ENCODE data around the gene ASPHD1.

ASPHD1 gene

GRCh38 chr16:29916979-29917378 is 16.7 kb downstream of the ASPHD1 start:
- Histone ChIP-seq H3K36me3 (ENCODE audit: control insufficient read depth, insufficient read depth, low read length) (peaks cover 8% of the 10 kb centered on the region), H3K27ac (ENCODE audit: insufficient read depth, low read depth, low read length, poor library complexity, severe bottlenecking) (no peak overlapping the region), H3K9me3 (ENCODE audit: control insufficient read depth, low read length) (no peaks in the 10 kb centered on the region), H3K4me1 (ENCODE audit: control insufficient read depth, insufficient read depth, low read length) (no peaks in the 10 kb centered on the region), H3K27me3 (ENCODE audit: control insufficient read depth, insufficient read depth, low read length, poor library complexity, severe bottlenecking) (no peaks in the 10 kb centered on the region), H3K4me3 (ENCODE audit: insufficient read depth, low read depth, low read length) (no peak overlapping the region)
- 91 to 94% methylated on average over 1 of the region's 1 CpG for WGBS, 2 experiments

- Histone ChIP-seq H3K27me3 (ENCODE audit: control insufficient read depth, insufficient read depth, low read length, poor library complexity, severe bottlenecking) (no peaks in the 10 kb centered on the region), H3K4me1 (ENCODE audit: control insufficient read depth, insufficient read depth, low read length) (no peaks in the 10 kb centered on the region), H3K27ac (ENCODE audit: insufficient read depth, low read depth, low read length, poor library complexity, severe bottlenecking) (no peak overlapping the region), H3K36me3 (ENCODE audit: control insufficient read depth, insufficient read depth, low read length) (peaks cover 8% of the 10 kb centered on the region), H3K9me3 (ENCODE audit: control insufficient read depth, low read length) (no peaks in the 10 kb centered on the region), H3K4me3 (ENCODE audit: insufficient read depth, low read depth, low read length) (no peak overlapping the region)
- WGBS, 2 experiments = 95 to 96% methylated on average over 6 of the region's 6 CpGs
These were observed 20.2 kb downstream of the ASPHD1 start for GRCh38 chr16:29920288-29921033.

- H3K9me3 ChIP-seq (ENCODE audit: control insufficient read depth, low read length) = no peaks in the 10 kb centered on the region
- H3K27ac ChIP-seq (ENCODE audit: insufficient read depth, low read depth, low read length, poor library complexity, severe bottlenecking) = no peak overlapping the region
- H3K27me3 ChIP-seq (ENCODE audit: control insufficient read depth, insufficient read depth, low read length, poor library complexity, severe bottlenecking) = no peaks in the 10 kb centered on the region
- peaks cover 8% of the 10 kb centered on the region for H3K36me3 ChIP-seq (ENCODE audit: control insufficient read depth, insufficient read depth, low read length)
- WGBS, 2 experiments = 93 to 98% methylated on average over 3 of the region's 3 CpGs
- no peaks in the 10 kb centered on the region for H3K4me1 ChIP-seq (ENCODE audit: control insufficient read depth, insufficient read depth, low read length)
- H3K4me3 ChIP-seq (ENCODE audit: insufficient read depth, low read depth, low read length) = no peak overlapping the region
These were observed 20.7 kb downstream of the ASPHD1 start for GRCh38 chr16:29921034-29921385.

GRCh38 chr16:29922326-29922725 is 22.0 kb downstream of the ASPHD1 start:
- H3K4me3 ChIP-seq (ENCODE audit: insufficient read depth, low read depth, low read length) = no peak overlapping the region
- 92 to 98% methylated on average over 2 of the region's 2 CpGs for WGBS, 2 experiments

GRCh38 chr16:29922986-29923501 is 22.8 kb downstream of the ASPHD1 start:
- peaks cover 8% of the 10 kb centered on the region for H3K36me3 ChIP-seq (ENCODE audit: control insufficient read depth, insufficient read depth, low read length)
- no peaks in the 10 kb centered on the region for H3K27me3 ChIP-seq (ENCODE audit: control insufficient read depth, insufficient read depth, low read length, poor library complexity, severe bottlenecking)
- H3K4me1 ChIP-seq (ENCODE audit: control insufficient read depth, insufficient read depth, low read length) = no peaks in the 10 kb centered on the region
- no peak overlapping the region for H3K4me3 ChIP-seq (ENCODE audit: insufficient read depth, low read depth, low read length)
- 96% methylated on average over 12 of the region's 12 CpGs for WGBS, 2 experiments
- no peak overlapping the region for H3K27ac ChIP-seq (ENCODE audit: insufficient read depth, low read depth, low read length, poor library complexity, severe bottlenecking)
- H3K9me3 ChIP-seq (ENCODE audit: control insufficient read depth, low read length) = no peaks in the 10 kb centered on the region

More at GRCh38 chr16:29922326-29922725, 22.0 kb downstream of the ASPHD1 start:
- Histone ChIP-seq H3K27me3 (ENCODE audit: control insufficient read depth, insufficient read depth, low read length, poor library complexity, severe bottlenecking) (no peaks in the 10 kb centered on the region), H3K36me3 (ENCODE audit: control insufficient read depth, insufficient read depth, low read length) (peaks cover 8% of the 10 kb centered on the region), H3K9me3 (ENCODE audit: control insufficient read depth, low read length) (no peaks in the 10 kb centered on the region), H3K27ac (ENCODE audit: insufficient read depth, low read depth, low read length, poor library complexity, severe bottlenecking) (no peak overlapping the region), H3K4me1 (ENCODE audit: control insufficient read depth, insufficient read depth, low read length) (no peaks in the 10 kb centered on the region)

- H3K27me3 ChIP-seq (ENCODE audit: control insufficient read depth, insufficient read depth, low read length, poor library complexity, severe bottlenecking) = no peaks in the 10 kb centered on the region
- H3K9me3 ChIP-seq (ENCODE audit: control insufficient read depth, low read length) = no peaks in the 10 kb centered on the region
- no peaks in the 10 kb centered on the region for H3K4me1 ChIP-seq (ENCODE audit: control insufficient read depth, insufficient read depth, low read length)
- H3K4me3 ChIP-seq (ENCODE audit: insufficient read depth, low read depth, low read length) = peak overlapping the region; percentile 81
- no peak overlapping the region for H3K27ac ChIP-seq (ENCODE audit: insufficient read depth, low read depth, low read length, poor library complexity, severe bottlenecking)
- no peaks in the 10 kb centered on the region for H3K36me3 ChIP-seq (ENCODE audit: control insufficient read depth, insufficient read depth, low read length)
- 10 to 12% methylated on average over 9 of the region's 9 CpGs for WGBS, 2 experiments
These were observed 24.9 kb downstream of the ASPHD1 start for GRCh38 chr16:29925105-29925756.

- Histone ChIP-seq H3K36me3 (ENCODE audit: control insufficient read depth, insufficient read depth, low read length) (no peaks in the 10 kb centered on the region), H3K4me3 (ENCODE audit: insufficient read depth, low read depth, low read length) (peak within 1 kb of the TSS; percentile 81), H3K9me3 (ENCODE audit: control insufficient read depth, low read length) (no peaks in the 10 kb centered on the region), H3K27me3 (ENCODE audit: control insufficient read depth, insufficient read depth, low read length, poor library complexity, severe bottlenecking) (no peaks in the 10 kb centered on the region), H3K27ac (ENCODE audit: insufficient read depth, low read depth, low read length, poor library complexity, severe bottlenecking) (peak within 1 kb of the TSS; percentile 80), H3K4me1 (ENCODE audit: control insufficient read depth, insufficient read depth, low read length) (no peaks in the 10 kb centered on the region)
- WGBS, 2 experiments = 0 to 1% methylated on average over 89 of the region's 89 CpGs
These were observed 25.8 kb downstream of the ASPHD1 start, which contains the start of gene KCTD13 for GRCh38 chr16:29925781-29926710. TSS of gene KCTD13 (minus strand) at chr16:29926226. CDS start at chr16:29926033, 193 bp downstream.

GRCh38 chr16:29926711-29927052 is 26.4 kb downstream of the ASPHD1 start:
- peak overlapping the region; percentile 80 for H3K27ac ChIP-seq (ENCODE audit: insufficient read depth, low read depth, low read length, poor library complexity, severe bottlenecking)
- no peaks in the 10 kb centered on the region for H3K36me3 ChIP-seq (ENCODE audit: control insufficient read depth, insufficient read depth, low read length)
- peak overlapping the region; percentile 81 for H3K4me3 ChIP-seq (ENCODE audit: insufficient read depth, low read depth, low read length)
- no peaks in the 10 kb centered on the region for H3K4me1 ChIP-seq (ENCODE audit: control insufficient read depth, insufficient read depth, low read length)
- no peaks in the 10 kb centered on the region for H3K9me3 ChIP-seq (ENCODE audit: control insufficient read depth, low read length)
- no peaks in the 10 kb centered on the region for H3K27me3 ChIP-seq (ENCODE audit: control insufficient read depth, insufficient read depth, low read length, poor library complexity, severe bottlenecking)
- WGBS, 2 experiments = 15 to 19% methylated on average over 12 of the region's 12 CpGs

- peak overlapping the region; percentile 81 for H3K4me3 ChIP-seq (ENCODE audit: insufficient read depth, low read depth, low read length)
- H3K27me3 ChIP-seq (ENCODE audit: control insufficient read depth, insufficient read depth, low read length, poor library complexity, severe bottlenecking) = no peaks in the 10 kb centered on the region
- H3K27ac ChIP-seq (ENCODE audit: insufficient read depth, low read depth, low read length, poor library complexity, severe bottlenecking) = no peak overlapping the region
- H3K9me3 ChIP-seq (ENCODE audit: control insufficient read depth, low read length) = no peaks in the 10 kb centered on the region
- 85 to 87% methylated on average over 11 to 12 of the region's 12 CpGs for WGBS, 2 experiments
- no peaks in the 10 kb centered on the region for H3K36me3 ChIP-seq (ENCODE audit: control insufficient read depth, insufficient read depth, low read length)
- H3K4me1 ChIP-seq (ENCODE audit: control insufficient read depth, insufficient read depth, low read length) = no peaks in the 10 kb centered on the region
These were observed 27.0 kb downstream of the ASPHD1 start for GRCh38 chr16:29927070-29927905.

Data from ectodermal cell (in vitro differentiated cells).